HG02763 (cell line): ENCODE results near the gene DDIAS.
"Not testable (repeated sequence)": the region's sequence is repeated elsewhere in the genome, so short reads cannot be mapped to it uniquely, and the experiment has no call there.

Experiments
- ATAC-seq: cut with Tn5 transposase; IDR thresholded peaks from one replicate; pipeline ENCODE4 v1.9.1; 2021; ENCODE audit warnings: mild to moderate bottlenecking, moderate library complexity; ENCODE audit not compliant: unreplicated experiment

The DDIAS gene

GRCh38 chr11:82889133-82890001 is 12.2 kb upstream of the DDIAS start:
- no peak for ATAC-seq

GRCh38 chr11:82890002-82890341 is 11.6 kb upstream of the DDIAS start:
- no peak for ATAC-seq

- no peak for ATAC-seq
Measured at GRCh38 chr11:82890936-82891335, 10.6 kb upstream of the DDIAS start.

GRCh38 chr11:82892611-82893169 is 8.8 kb upstream of the DDIAS start:
- no peak for ATAC-seq

- ATAC-seq = no peak
Measured at GRCh38 chr11:82895437-82896091, 6.0 kb upstream of the DDIAS start.

- ATAC-seq = no peak
Measured at GRCh38 chr11:82896183-82896582, 5.4 kb upstream of the DDIAS start.

- no peak for ATAC-seq
Measured at GRCh38 chr11:82898241-82898640, 3.3 kb upstream of the DDIAS start.

GRCh38 chr11:82899186-82899820 is 2.2 kb upstream of the DDIAS start:
- no peak for ATAC-seq

GRCh38 chr11:82899957-82900276 is 1.6 kb upstream of the DDIAS start:
- ATAC-seq = no peak

GRCh38 chr11:82900277-82901164 is 1.0 kb upstream of the DDIAS start, which contains the start of gene PRCP:
TSS of gene PRCP (minus strand) at chr11:82900430. CDS start at chr11:82900402, 28 bp downstream.
- ATAC-seq = peak; percentile 81

- ATAC-seq = no peak
Measured at GRCh38 chr11:82901922-82902485, 468 bp downstream of the DDIAS start.

GRCh38 chr11:82902880-82903279 is 1.3 kb downstream of the DDIAS start:
- ATAC-seq = no peak

GRCh38 chr11:82903843-82904586 is 2.5 kb downstream of the DDIAS start:
- no peak for ATAC-seq

GRCh38 chr11:82906236-82906635 is 4.7 kb downstream of the DDIAS start:
- ATAC-seq = no peak

GRCh38 chr11:82906931-82907330 is 5.4 kb downstream of the DDIAS start:
- ATAC-seq = no peak

GRCh38 chr11:82907371-82907770 is 5.8 kb downstream of the DDIAS start:
- ATAC-seq = no peak

GRCh38 chr11:82908311-82908710 is 6.8 kb downstream of the DDIAS start:
- ATAC-seq = no peak

- no peak for ATAC-seq
Measured at GRCh38 chr11:82909015-82909640, 7.6 kb downstream of the DDIAS start.

GRCh38 chr11:82919786-82920185 is 18.2 kb downstream of the DDIAS start:
- not testable (repeated sequence) for ATAC-seq
